Measurements from ENCODE around the gene MINK1.

- TF ChIP-seq GABPA (IDR thresholded peaks at IDR 0.05; ENCODE audit: borderline replicate concordance, insufficient read depth, low read length): no peak
- no peak for TF ChIP-seq EZH2 (IDR thresholded peaks at IDR 0.05; ENCODE audit: low read depth, low read length, severe bottlenecking)
- TF ChIP-seq POLR2AphosphoS5 (IDR thresholded peaks at IDR 0.05; ENCODE audit: low read depth, low read length): no peak
- TF ChIP-seq NRF1 (IDR thresholded peaks at IDR 0.05; ENCODE audit: low read depth, low read length): no peak
- TF ChIP-seq RAD21 (IDR thresholded peaks at IDR 0.05 in 1 of 2, conservative IDR thresholded peaks at IDR 0.05 in 1 of 2; ENCODE audit: low read depth in 2 of 2, low read length in 2 of 2): no peak
Measured at GRCh38 chr17:4811471-4811870, 21.7 kb upstream of the MINK1 start.
